H1 (cell line): ENCODE measurements around the gene ARID5B. TPM values are rescaled to one million over a fixed set of nuclear protein-coding genes. Genes with fewer than 3 reads are reported as not detected.

Source experiments
- CTCF ChIA-PET: fragments of 300-600 bp; sonication (Branson Sonifier 250); formaldehyde crosslinking; loops from one replicate; lab custom pipeline; 2021; ENCODE audit not compliant: partially characterized antibody; lab: Charles Lee
- POLR2A ChIA-PET: fragments of 300-600 bp; sonication (Branson Sonifier 250); formaldehyde crosslinking; loops from one replicate; lab custom pipeline; 2021; ENCODE audit warnings: inconsistent platforms; ENCODE audit not compliant: partially characterized antibody; lab: Charles Lee
- DNase-seq, 2 experiments: peaks; one replicate each; pipeline versions ENCODE4 v3.0.0 to v3.0.0-alpha.2; 2010 to 2022; ENCODE audit warnings: low spot score in 2 of 2, low read depth in 1 of 2, mixed read lengths in 1 of 2
- FAIRE-seq: peaks from 2 replicates; lab custom pipeline; 2011; peaks lifted over from hg19 to GRCh38; lab: Jason Lieb, UNC
- H2AFZ ChIP-seq: 2 replicates; pipeline ENCODE4 v1.8.1; 2012; ENCODE audit warnings: low read length, inconsistent platforms
- H2AK5ac ChIP-seq: 2 replicates; pipeline ENCODE4 v1.6.1; 2013; ENCODE audit warnings: low read depth, low read length
- H2BK120ac ChIP-seq: replicated peaks from 2 replicates; pipeline ENCODE3; 2013; ENCODE audit warnings: low read depth, low read length, inconsistent platforms
- H2BK12ac ChIP-seq: 2 replicates; pipeline ENCODE4 v1.6.1; 2013; ENCODE audit warnings: low read depth, low read length
- H2BK15ac ChIP-seq: 2 replicates; pipeline ENCODE4 v1.6.1; 2013; ENCODE audit warnings: low read length
- H2BK20ac ChIP-seq: 2 replicates; pipeline ENCODE4 v1.6.1; 2013; ENCODE audit warnings: low read length
- H2BK5ac ChIP-seq: 2 replicates; pipeline ENCODE4 v1.6.1; 2013; ENCODE audit warnings: low read depth, low read length
- H3K14ac ChIP-seq: 2 replicates; pipeline ENCODE4 v1.6.1; 2013; ENCODE audit warnings: inconsistent platforms; ENCODE audit not compliant: insufficient read length
- H3K18ac ChIP-seq: 2 replicates; pipeline ENCODE4 v1.6.1; 2013; ENCODE audit warnings: low read length; ENCODE audit errors: extremely low read depth
- H3K23ac ChIP-seq: 2 replicates; pipeline ENCODE4 v1.6.1; 2013; ENCODE audit warnings: inconsistent platforms; ENCODE audit not compliant: insufficient read length
- H3K23me2 ChIP-seq: 2 replicates; pipeline ENCODE4 v1.6.1; 2013; ENCODE audit warnings: low read depth, low read length
- H3K27ac ChIP-seq: 2 replicates; pipeline ENCODE4 v1.6.1; 2011; ENCODE audit warnings: low read depth, low read length, inconsistent platforms
- H3K27me3 ChIP-seq, 4 experiments: replicated peaks in 1 of 4; 1 replicate in 1 of 4; 2 replicates in 3 of 4; pipeline versions ENCODE4 v1.6.1 to v1.8.1; 2011 to 2013; ENCODE audit warnings: low read length in 3 of 4, mild to moderate bottlenecking in 3 of 4, inconsistent platforms in 2 of 4, mixed read lengths in 2 of 4, moderate library complexity in 1 of 4; ENCODE audit not compliant: control insufficient read depth in 3 of 4, insufficient read depth in 3 of 4; ENCODE audit errors: extremely low read depth in 1 of 4
- H3K36me3 ChIP-seq, 4 experiments: 2 replicates each; pipeline versions ENCODE4 v1.6.1 to v1.8.1; 2011 to 2013; ENCODE audit warnings: mild to moderate bottlenecking in 4 of 4, low read length in 3 of 4, moderate library complexity in 2 of 4, control low read depth in 1 of 4, inconsistent platforms in 1 of 4; ENCODE audit not compliant: insufficient read depth in 4 of 4, control insufficient read depth in 2 of 4
- H3K4ac ChIP-seq: replicated peaks from 2 replicates; pipeline ENCODE3; 2013; ENCODE audit warnings: low read length, low read depth, mixed read lengths, inconsistent platforms; ENCODE audit not compliant: insufficient read length
- H3K4me1 ChIP-seq, 4 experiments: replicated peaks in 1 of 4; 1 replicate in 1 of 4; 2 replicates in 3 of 4; pipeline versions ENCODE4 v1.6.1 to v1.8.1; 2011 to 2013; ENCODE audit warnings: low read length in 3 of 4, inconsistent platforms in 2 of 4, mixed read lengths in 1 of 4; ENCODE audit not compliant: insufficient read depth in 4 of 4, control insufficient read depth in 3 of 4
- H3K4me2 ChIP-seq, 2 experiments: 2 replicates each; pipeline versions ENCODE4 v1.6.1 to v1.8.1; 2011 to 2013; ENCODE audit warnings: low read depth in 2 of 2, low read length in 2 of 2, control low read depth in 1 of 2, inconsistent platforms in 1 of 2, mild to moderate bottlenecking in 1 of 2; ENCODE audit not compliant: insufficient read depth in 1 of 2
- H3K4me3 ChIP-seq, 4 experiments: fragments of 200-600, 300-600 bp in 1 of 4; sonication (generic), shearing (Covaris generic), sonication (Bioruptor Twin) in 1 of 4; 2 replicates each; pipeline versions ENCODE4 v1.5.1 to v1.8.1; 2011 to 2016; ENCODE audit warnings: low read length in 4 of 4, low read depth in 3 of 4, control low read depth in 2 of 4, inconsistent platforms in 2 of 4, mild to moderate bottlenecking in 2 of 4, mixed read lengths in 1 of 4, moderate library complexity in 1 of 4; ENCODE audit not compliant: insufficient read depth in 2 of 4; ENCODE audit errors: extremely low read depth in 1 of 4
- H3K56ac ChIP-seq: replicated peaks from 2 replicates; pipeline ENCODE3; 2013; ENCODE audit warnings: low read depth, mild to moderate bottlenecking, mixed read lengths, low read length, inconsistent platforms; ENCODE audit not compliant: insufficient read length
- H3K79me1 ChIP-seq: 2 replicates; pipeline ENCODE4 v1.6.1; 2013; ENCODE audit warnings: low read depth, low read length, control low read depth
- H3K79me2 ChIP-seq, 2 experiments: 2 replicates each; pipeline versions ENCODE4 v1.6.1 to v1.8.1; 2012 to 2013; ENCODE audit warnings: low read length in 2 of 2, mild to moderate bottlenecking in 2 of 2, inconsistent platforms in 1 of 2; ENCODE audit not compliant: insufficient read depth in 2 of 2, control insufficient read depth in 1 of 2
- H3K9ac ChIP-seq, 4 experiments: replicated peaks in 1 of 4; 1 replicate in 1 of 4; 2 replicates in 3 of 4; pipeline versions ENCODE4 v1.6.1 to v1.8.1; 2011 to 2013; ENCODE audit warnings: low read depth in 3 of 4, low read length in 3 of 4, control low read depth in 2 of 4, mild to moderate bottlenecking in 2 of 4, moderate library complexity in 2 of 4, inconsistent platforms in 1 of 4; ENCODE audit errors: extremely low read depth in 1 of 4
- H3K9me3 ChIP-seq, 2 experiments: 2 replicates each; pipeline versions ENCODE4 v1.6.1 to v1.8.1; 2012 to 2013; ENCODE audit warnings: mild to moderate bottlenecking in 2 of 2, moderate library complexity in 2 of 2, control low read depth in 1 of 2, inconsistent platforms in 1 of 2, low read depth in 1 of 2, low read length in 1 of 2, mixed read lengths in 1 of 2; ENCODE audit not compliant: insufficient read depth in 2 of 2
- H4K20me1 ChIP-seq, 2 experiments: replicated peaks in 1 of 2; 2 replicates each; pipeline versions ENCODE3 to v1.8.1; 2011 to 2013; ENCODE audit warnings: inconsistent platforms in 2 of 2, low read length in 2 of 2, mild to moderate bottlenecking in 1 of 2; ENCODE audit not compliant: insufficient read depth in 2 of 2, control insufficient read depth in 1 of 2
- H4K5ac ChIP-seq: 2 replicates; pipeline ENCODE4 v1.6.1; 2013; ENCODE audit warnings: low read length, low read depth, mixed read lengths, inconsistent platforms; ENCODE audit not compliant: insufficient read length
- H4K8ac ChIP-seq: 2 replicates; pipeline ENCODE4 v1.8.0; 2013; ENCODE audit warnings: mild to moderate bottlenecking, moderate library complexity, low read length, inconsistent platforms; ENCODE audit not compliant: insufficient read depth; ENCODE audit errors: extremely low read depth
- H4K91ac ChIP-seq: replicated peaks from 2 replicates; pipeline ENCODE3; 2013; ENCODE audit warnings: low read length, mixed read lengths, inconsistent platforms; ENCODE audit not compliant: insufficient read length
- WGBS, 2 experiments: shearing (Covaris generic) in 1 of 2; methylation state at CpG; one replicate each; pipeline versions ENCODE4 v1.1.6 to v1.1.7; 2013 to 2015; ENCODE audit warnings: low lambda C conversion rate in 2 of 2, mixed read lengths in 2 of 2, inconsistent platforms in 1 of 2, low coverage in 1 of 2, missing lambda C conversion rate in 1 of 2; ENCODE audit not compliant: insufficient replicate concordance in 2 of 2, insufficient coverage in 1 of 2, insufficient read length in 1 of 2; ENCODE audit errors: extremely low coverage in 1 of 2, missing lambda C conversion rate in 1 of 2; 5-methylcytosine and 5-hydroxymethylcytosine counted together
- polyA plus RNA-seq, 7 experiments: library from polyadenylated mRNA; depleted of rRNA in 3 of 7; stranded (reverse) in 5 of 7; unstranded in 2 of 7; fragments of >200 nt in 5 of 7; fragments of 200-250 nt in 2 of 7; gene quantifications; 1 replicate in 5 of 7; 2 replicates in 1 of 7; 4 replicates in 1 of 7; pipeline versions ENCODE4 v1.2.1 to v1.2.3, GENCODE V29; 2011 to 2013; ENCODE audit warnings: missing spikeins in 2 of 7, mixed read lengths in 2 of 7
- total RNA-seq: library from RNA; stranded (reverse); fragmentation: NEBNext Ultra II Directional; extraction: Animal tissue kit (Norgen Biotek cat#: 25700); gene quantifications from 2 replicates; pipeline ENCODE4 v1.2.1, GENCODE V29; 2021
- TF ChIP-seq, protein P1 (sequence below): fragments of 300-600 bp; sonication (generic); IDR thresholded peaks from 2 replicates; pipeline ENCODE4 v1.7.1; 2012; ENCODE audit warnings: low read length, moderate library complexity, mild to moderate bottlenecking, inconsistent platforms; ENCODE audit not compliant: insufficient replicate concordance

The ARID5B gene
- total and polyA plus RNA-seq, 2 of the 8 experiments (the other 6 are each of a cell fraction or from before 2014, with no cell fraction given): 0.21 to 1.1 TPM

DNA sequence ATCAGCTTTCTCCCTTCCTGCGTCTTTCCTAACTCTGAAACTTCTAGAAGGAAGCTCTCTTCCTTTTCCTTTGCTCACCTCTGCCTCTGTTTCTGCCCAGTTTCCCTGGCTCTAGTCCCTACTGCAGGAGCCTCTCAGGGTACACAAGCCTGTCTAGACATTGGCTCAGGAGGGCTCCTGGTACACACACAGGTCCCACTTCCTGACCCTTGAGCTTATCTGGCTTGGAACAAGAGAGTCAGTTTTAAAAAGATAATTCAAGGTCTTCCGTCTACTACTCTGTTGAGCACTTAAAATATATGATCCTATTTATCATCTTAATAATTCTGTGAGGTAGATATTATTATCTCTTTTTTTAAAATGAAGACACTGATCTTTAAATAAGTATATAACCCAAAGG, 226.5 kb downstream of the ARID5B start:
- FAIRE-seq: no peak
- CTCF ChIA-PET: no interaction called here
- H3K18ac ChIP-seq: no peak overlapping the region
- TF ChIP-seq, protein P1, sequence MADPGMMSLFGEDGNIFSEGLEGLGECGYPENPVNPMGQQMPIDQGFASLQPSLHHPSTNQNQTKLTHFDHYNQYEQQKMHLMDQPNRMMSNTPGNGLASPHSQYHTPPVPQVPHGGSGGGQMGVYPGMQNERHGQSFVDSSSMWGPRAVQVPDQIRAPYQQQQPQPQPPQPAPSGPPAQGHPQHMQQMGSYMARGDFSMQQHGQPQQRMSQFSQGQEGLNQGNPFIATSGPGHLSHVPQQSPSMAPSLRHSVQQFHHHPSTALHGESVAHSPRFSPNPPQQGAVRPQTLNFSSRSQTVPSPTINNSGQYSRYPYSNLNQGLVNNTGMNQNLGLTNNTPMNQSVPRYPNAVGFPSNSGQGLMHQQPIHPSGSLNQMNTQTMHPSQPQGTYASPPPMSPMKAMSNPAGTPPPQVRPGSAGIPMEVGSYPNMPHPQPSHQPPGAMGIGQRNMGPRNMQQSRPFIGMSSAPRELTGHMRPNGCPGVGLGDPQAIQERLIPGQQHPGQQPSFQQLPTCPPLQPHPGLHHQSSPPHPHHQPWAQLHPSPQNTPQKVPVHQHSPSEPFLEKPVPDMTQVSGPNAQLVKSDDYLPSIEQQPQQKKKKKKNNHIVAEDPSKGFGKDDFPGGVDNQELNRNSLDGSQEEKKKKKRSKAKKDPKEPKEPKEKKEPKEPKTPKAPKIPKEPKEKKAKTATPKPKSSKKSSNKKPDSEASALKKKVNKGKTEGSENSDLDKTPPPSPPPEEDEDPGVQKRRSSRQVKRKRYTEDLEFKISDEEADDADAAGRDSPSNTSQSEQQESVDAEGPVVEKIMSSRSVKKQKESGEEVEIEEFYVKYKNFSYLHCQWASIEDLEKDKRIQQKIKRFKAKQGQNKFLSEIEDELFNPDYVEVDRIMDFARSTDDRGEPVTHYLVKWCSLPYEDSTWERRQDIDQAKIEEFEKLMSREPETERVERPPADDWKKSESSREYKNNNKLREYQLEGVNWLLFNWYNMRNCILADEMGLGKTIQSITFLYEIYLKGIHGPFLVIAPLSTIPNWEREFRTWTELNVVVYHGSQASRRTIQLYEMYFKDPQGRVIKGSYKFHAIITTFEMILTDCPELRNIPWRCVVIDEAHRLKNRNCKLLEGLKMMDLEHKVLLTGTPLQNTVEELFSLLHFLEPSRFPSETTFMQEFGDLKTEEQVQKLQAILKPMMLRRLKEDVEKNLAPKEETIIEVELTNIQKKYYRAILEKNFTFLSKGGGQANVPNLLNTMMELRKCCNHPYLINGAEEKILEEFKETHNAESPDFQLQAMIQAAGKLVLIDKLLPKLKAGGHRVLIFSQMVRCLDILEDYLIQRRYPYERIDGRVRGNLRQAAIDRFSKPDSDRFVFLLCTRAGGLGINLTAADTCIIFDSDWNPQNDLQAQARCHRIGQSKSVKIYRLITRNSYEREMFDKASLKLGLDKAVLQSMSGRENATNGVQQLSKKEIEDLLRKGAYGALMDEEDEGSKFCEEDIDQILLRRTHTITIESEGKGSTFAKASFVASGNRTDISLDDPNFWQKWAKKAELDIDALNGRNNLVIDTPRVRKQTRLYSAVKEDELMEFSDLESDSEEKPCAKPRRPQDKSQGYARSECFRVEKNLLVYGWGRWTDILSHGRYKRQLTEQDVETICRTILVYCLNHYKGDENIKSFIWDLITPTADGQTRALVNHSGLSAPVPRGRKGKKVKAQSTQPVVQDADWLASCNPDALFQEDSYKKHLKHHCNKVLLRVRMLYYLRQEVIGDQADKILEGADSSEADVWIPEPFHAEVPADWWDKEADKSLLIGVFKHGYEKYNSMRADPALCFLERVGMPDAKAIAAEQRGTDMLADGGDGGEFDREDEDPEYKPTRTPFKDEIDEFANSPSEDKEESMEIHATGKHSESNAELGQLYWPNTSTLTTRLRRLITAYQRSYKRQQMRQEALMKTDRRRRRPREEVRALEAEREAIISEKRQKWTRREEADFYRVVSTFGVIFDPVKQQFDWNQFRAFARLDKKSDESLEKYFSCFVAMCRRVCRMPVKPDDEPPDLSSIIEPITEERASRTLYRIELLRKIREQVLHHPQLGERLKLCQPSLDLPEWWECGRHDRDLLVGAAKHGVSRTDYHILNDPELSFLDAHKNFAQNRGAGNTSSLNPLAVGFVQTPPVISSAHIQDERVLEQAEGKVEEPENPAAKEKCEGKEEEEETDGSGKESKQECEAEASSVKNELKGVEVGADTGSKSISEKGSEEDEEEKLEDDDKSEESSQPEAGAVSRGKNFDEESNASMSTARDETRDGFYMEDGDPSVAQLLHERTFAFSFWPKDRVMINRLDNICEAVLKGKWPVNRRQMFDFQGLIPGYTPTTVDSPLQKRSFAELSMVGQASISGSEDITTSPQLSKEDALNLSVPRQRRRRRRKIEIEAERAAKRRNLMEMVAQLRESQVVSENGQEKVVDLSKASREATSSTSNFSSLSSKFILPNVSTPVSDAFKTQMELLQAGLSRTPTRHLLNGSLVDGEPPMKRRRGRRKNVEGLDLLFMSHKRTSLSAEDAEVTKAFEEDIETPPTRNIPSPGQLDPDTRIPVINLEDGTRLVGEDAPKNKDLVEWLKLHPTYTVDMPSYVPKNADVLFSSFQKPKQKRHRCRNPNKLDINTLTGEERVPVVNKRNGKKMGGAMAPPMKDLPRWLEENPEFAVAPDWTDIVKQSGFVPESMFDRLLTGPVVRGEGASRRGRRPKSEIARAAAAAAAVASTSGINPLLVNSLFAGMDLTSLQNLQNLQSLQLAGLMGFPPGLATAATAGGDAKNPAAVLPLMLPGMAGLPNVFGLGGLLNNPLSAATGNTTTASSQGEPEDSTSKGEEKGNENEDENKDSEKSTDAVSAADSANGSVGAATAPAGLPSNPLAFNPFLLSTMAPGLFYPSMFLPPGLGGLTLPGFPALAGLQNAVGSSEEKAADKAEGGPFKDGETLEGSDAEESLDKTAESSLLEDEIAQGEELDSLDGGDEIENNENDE: no peak

More for the DNA sequence above, 226.5 kb downstream of the ARID5B start:
- no peaks in the 10 kb centered on the region for H3K27me3 ChIP-seq
- no peak overlapping the region for H3K14ac ChIP-seq
- H3K23me2 ChIP-seq: no peaks in the 10 kb centered on the region
- no peak overlapping the region for H3K4me2 ChIP-seq
- H3K9ac ChIP-seq: no peak overlapping the region
- no peaks in the 10 kb centered on the region for H3K4me1 ChIP-seq
- H2BK12ac ChIP-seq: no peak overlapping the region
- no peak overlapping the region for H3K27ac ChIP-seq
- H2BK20ac ChIP-seq: no peak overlapping the region
- H3K36me3 ChIP-seq: no peaks in the 10 kb centered on the region
- no peak overlapping the region for H2AFZ ChIP-seq
- no peak overlapping the region for H4K5ac ChIP-seq
- no peak overlapping the region for H3K56ac ChIP-seq
- H3K23ac ChIP-seq: no peak overlapping the region
- H2BK15ac ChIP-seq: no peak overlapping the region
- H4K20me1 ChIP-seq: no peaks in the 10 kb centered on the region
- POLR2A ChIA-PET: no interaction called here
- no peak for DNase-seq
- H3K4me3 ChIP-seq: no peak overlapping the region
- H3K4ac ChIP-seq: no peak overlapping the region
- H4K8ac ChIP-seq: no peak overlapping the region
- H3K79me2 ChIP-seq: no peaks in the 10 kb centered on the region
- H4K91ac ChIP-seq: no peak overlapping the region
- no peaks in the 10 kb centered on the region for H3K9me3 ChIP-seq
- H2BK120ac ChIP-seq: no peak overlapping the region
- 95% methylated on average over 2 of the region's 2 CpGs; no CpG with 5 or more reads in 1 of the 2 experiments for WGBS, 2 experiments
- no peak overlapping the region for H2BK5ac ChIP-seq
- H2AK5ac ChIP-seq: no peak overlapping the region
- no peaks in the 10 kb centered on the region for H3K79me1 ChIP-seq
